Measurements from ENCODE around the gene ZCCHC10.

ZCCHC10 gene

GRCh38 chr5:132949136-132949535 lies 77.2 kb downstream of the ZCCHC10 start:
- TF ChIP-seq, protein P1, sequence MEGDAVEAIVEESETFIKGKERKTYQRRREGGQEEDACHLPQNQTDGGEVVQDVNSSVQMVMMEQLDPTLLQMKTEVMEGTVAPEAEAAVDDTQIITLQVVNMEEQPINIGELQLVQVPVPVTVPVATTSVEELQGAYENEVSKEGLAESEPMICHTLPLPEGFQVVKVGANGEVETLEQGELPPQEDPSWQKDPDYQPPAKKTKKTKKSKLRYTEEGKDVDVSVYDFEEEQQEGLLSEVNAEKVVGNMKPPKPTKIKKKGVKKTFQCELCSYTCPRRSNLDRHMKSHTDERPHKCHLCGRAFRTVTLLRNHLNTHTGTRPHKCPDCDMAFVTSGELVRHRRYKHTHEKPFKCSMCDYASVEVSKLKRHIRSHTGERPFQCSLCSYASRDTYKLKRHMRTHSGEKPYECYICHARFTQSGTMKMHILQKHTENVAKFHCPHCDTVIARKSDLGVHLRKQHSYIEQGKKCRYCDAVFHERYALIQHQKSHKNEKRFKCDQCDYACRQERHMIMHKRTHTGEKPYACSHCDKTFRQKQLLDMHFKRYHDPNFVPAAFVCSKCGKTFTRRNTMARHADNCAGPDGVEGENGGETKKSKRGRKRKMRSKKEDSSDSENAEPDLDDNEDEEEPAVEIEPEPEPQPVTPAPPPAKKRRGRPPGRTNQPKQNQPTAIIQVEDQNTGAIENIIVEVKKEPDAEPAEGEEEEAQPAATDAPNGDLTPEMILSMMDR (conservative IDR thresholded peaks at IDR 0.05) = no peak
- H3K27ac ChIP-seq = no peak overlapping the region

DNA sequence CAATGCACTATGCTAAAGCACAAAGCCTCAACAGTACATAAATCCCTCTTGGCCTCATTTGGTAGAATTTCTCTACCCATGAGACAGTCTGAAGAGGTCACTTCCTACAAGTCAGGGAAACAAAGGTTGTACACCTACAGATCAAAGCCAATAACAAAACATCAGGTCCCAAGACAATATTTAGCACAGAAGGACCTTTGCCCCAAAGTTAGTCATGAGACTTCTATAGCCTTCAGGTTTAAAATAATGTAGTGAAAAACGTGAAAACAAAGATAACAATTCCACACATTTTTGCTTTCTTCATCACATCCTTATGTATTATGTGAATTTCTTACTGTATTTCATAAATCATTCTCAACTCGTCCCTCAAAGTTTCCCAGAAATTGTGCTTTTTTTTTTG lies 78.7 kb downstream of the ZCCHC10 start:
- no peak overlapping the region for H3K27ac ChIP-seq
- TF ChIP-seq, protein P1 (conservative IDR thresholded peaks at IDR 0.05) = no peak

Measured in VCaP (cell line).